SK-N-SH treated with all-trans-retinoic acid at 6 μM for 48 hours (cell line): Measurements from ENCODE around the gene TMEM132A.

ENCODE experiments used
- ATAC-seq: fragments of 200-7000 bp; cut with Tn5 transposase; 3 replicates; pipeline ENCODE4 v1.9.1; 2020; ENCODE audit warnings: mild to moderate bottlenecking, moderate library complexity
- ARNTL ChIP-seq: fragments of 450-650 bp; formaldehyde crosslinking; IDR thresholded peaks from 2 replicates; pipeline ENCODE4 v1.5.0; 2020; ENCODE audit warnings: low read depth, mild to moderate bottlenecking, moderate library complexity, borderline replicate concordance
- BACH2 ChIP-seq: fragments of 250-450 bp; sonication (Bioruptor Pico); IDR thresholded peaks from 2 replicates; pipeline ENCODE4 v1.9.0; 2021; ENCODE audit warnings: mild to moderate bottlenecking, borderline replicate concordance
- CSDC2 ChIP-seq: fragments of 250-450 bp; sonication (Bioruptor Pico); IDR thresholded peaks from 2 replicates; pipeline ENCODE4 v1.5.0; 2020; ENCODE audit warnings: mild to moderate bottlenecking, moderate library complexity
- ESRRG ChIP-seq: fragments of 250-450 bp; sonication (Bioruptor Pico); IDR thresholded peaks from 2 replicates; pipeline ENCODE4 v1.6.1; 2021; ENCODE audit warnings: mild to moderate bottlenecking
- GLIS3 ChIP-seq: fragments of 250-450 bp; sonication (Bioruptor Pico); IDR thresholded peaks from 2 replicates; pipeline ENCODE4 v1.5.0; 2020; ENCODE audit warnings: mild to moderate bottlenecking, moderate library complexity
- ISL1 ChIP-seq: fragments of 250-450 bp; sonication (Bioruptor Pico); IDR thresholded peaks from 2 replicates; pipeline ENCODE4 v2.1.2; 2022; ENCODE audit warnings: mild to moderate bottlenecking, moderate library complexity
- OSR1 ChIP-seq: fragments of 250-450 bp; sonication (Bioruptor Pico); IDR thresholded peaks from 2 replicates; pipeline ENCODE4 v1.8.0; 2022; ENCODE audit warnings: moderate library complexity, mild to moderate bottlenecking, inconsistent platforms
- PPARA ChIP-seq: fragments of 250-450 bp; sonication (Bioruptor Pico); IDR thresholded peaks from 2 replicates; pipeline ENCODE4 v1.5.0; 2020; ENCODE audit warnings: mild to moderate bottlenecking, borderline replicate concordance
- SNAI2 ChIP-seq: fragments of 250-450 bp; sonication (Bioruptor Pico); IDR thresholded peaks from 2 replicates; pipeline ENCODE4 v1.5.0; 2020; ENCODE audit warnings: mild to moderate bottlenecking, moderate library complexity
- TCF4 ChIP-seq: fragments of 250-450 bp; sonication (Bioruptor Pico); IDR thresholded peaks from 2 replicates; pipeline ENCODE4 v1.8.0; 2021; ENCODE audit warnings: mild to moderate bottlenecking, moderate library complexity, borderline replicate concordance
- TOX ChIP-seq: fragments of 250-450 bp; sonication (Bioruptor Pico); IDR thresholded peaks from 2 replicates; pipeline ENCODE4 v1.8.0; 2021; ENCODE audit warnings: mild to moderate bottlenecking, moderate library complexity, borderline replicate concordance
- ZC3H10 ChIP-seq: fragments of 250-450 bp; sonication (Bioruptor Pico); IDR thresholded peaks from 2 replicates; pipeline ENCODE4 v1.5.1; 2021; ENCODE audit warnings: mild to moderate bottlenecking, moderate library complexity
- ZFP3 ChIP-seq: fragments of 250-450 bp; sonication (Bioruptor Pico); IDR thresholded peaks from 2 replicates; pipeline ENCODE4 v1.5.0; 2020; ENCODE audit warnings: mild to moderate bottlenecking, moderate library complexity
- ZFP30 ChIP-seq: fragments of 450-650 bp; formaldehyde crosslinking; IDR thresholded peaks from 2 replicates; pipeline ENCODE4 v1.5.0; 2022; ENCODE audit warnings: mild to moderate bottlenecking, moderate library complexity
- ZNF565 ChIP-seq: fragments of 450-650 bp; formaldehyde crosslinking; conservative IDR thresholded peaks from 2 replicates; pipeline ENCODE4 v1.5.0; 2020; ENCODE audit warnings: low read depth, mild to moderate bottlenecking, moderate library complexity
- ZNF70 ChIP-seq: fragments of 450-650 bp; formaldehyde crosslinking; IDR thresholded peaks from 2 replicates; pipeline ENCODE4 v1.5.0; 2020; ENCODE audit warnings: mild to moderate bottlenecking, moderate library complexity
- ZNF8 ChIP-seq: fragments of 450-650 bp; formaldehyde crosslinking; IDR thresholded peaks from 2 replicates; pipeline ENCODE4 v1.5.0; 2020; ENCODE audit warnings: mild to moderate bottlenecking, moderate library complexity
- TF ChIP-seq, protein P1 (sequence below): fragments of 250-450 bp; sonication (Bioruptor Pico); IDR thresholded peaks from 2 replicates; pipeline ENCODE4 v1.5.1; 2021; ENCODE audit warnings: mild to moderate bottlenecking, moderate library complexity
- TF ChIP-seq, protein P2 (sequence below): fragments of 250-450 bp; sonication (Bioruptor Pico); IDR thresholded peaks from 2 replicates; pipeline ENCODE4 v1.5.0; 2020; ENCODE audit warnings: mild to moderate bottlenecking, moderate library complexity
- TF ChIP-seq, protein P3 (sequence below): fragments of 250-450 bp; sonication (Bioruptor Pico); IDR thresholded peaks from 2 replicates; pipeline ENCODE4 v1.8.0; 2020; ENCODE audit warnings: mild to moderate bottlenecking, moderate library complexity, borderline replicate concordance
- TF ChIP-seq, protein P4 (sequence below): fragments of 250-450 bp; sonication (Bioruptor Pico); IDR thresholded peaks from 2 replicates; pipeline ENCODE4 v1.8.0; 2021; ENCODE audit warnings: low read depth, mild to moderate bottlenecking, moderate library complexity, borderline replicate concordance

The TMEM132A gene

DNA sequence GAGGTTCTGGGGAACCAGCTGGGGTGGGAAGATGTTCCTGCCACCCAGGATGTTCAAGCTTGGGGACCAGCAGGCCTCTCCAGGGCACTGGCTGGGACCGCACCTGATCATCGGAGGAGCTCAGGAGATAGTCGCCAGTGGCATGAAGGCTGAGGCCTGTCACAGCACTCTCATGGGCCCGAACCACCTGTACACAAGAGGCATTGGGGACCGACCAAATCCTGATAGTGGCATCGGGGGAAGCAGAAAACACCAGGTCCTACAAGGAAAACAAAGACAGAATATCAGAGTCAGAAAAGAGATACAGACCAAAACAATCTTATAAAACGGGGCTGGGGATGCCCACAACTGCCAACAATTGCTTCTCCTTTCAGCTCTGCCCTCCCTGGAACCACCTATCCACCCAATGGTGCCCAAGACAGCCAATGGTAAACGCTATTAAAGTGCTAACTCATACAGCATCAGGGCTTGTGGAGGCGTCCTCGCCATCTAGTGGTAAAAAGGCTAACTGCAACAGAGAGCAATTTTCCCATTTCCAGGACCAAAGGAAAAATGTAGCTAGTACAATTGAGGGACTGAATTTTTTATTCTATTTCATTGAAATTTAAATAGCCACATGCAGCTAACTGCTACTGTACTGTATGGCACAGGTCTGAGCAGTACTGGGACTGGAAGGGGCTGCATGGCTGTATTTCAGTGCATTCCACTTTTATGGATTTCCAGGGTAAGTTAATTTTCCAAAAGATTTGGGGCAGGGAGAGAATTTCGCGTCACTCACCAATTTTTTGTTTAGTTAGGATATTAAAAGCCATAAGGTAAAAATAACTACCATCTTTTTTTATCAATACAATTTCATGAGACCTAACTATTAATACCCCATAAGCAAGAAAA lies 25.0 kb upstream of the TMEM132A start:
- TF ChIP-seq, protein P1, sequence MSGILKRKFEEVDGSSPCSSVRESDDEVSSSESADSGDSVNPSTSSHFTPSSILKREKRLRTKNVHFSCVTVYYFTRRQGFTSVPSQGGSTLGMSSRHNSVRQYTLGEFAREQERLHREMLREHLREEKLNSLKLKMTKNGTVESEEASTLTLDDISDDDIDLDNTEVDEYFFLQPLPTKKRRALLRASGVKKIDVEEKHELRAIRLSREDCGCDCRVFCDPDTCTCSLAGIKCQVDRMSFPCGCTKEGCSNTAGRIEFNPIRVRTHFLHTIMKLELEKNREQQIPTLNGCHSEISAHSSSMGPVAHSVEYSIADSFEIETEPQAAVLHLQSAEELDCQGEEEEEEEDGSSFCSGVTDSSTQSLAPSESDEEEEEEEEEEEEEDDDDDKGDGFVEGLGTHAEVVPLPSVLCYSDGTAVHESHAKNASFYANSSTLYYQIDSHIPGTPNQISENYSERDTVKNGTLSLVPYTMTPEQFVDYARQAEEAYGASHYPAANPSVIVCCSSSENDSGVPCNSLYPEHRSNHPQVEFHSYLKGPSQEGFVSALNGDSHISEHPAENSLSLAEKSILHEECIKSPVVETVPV (CRISPR knock-in tag) = no peak
- TF ChIP-seq TCF4 (CRISPR knock-in tag) (no peak), ISL1 (CRISPR knock-in tag) (no peak), ESRRG (CRISPR knock-in tag) (no peak), ZNF8 (CRISPR knock-in tag) (no peak), BACH2 (CRISPR knock-in tag) (no peak), ZFP3 (CRISPR knock-in tag) (no peak), PPARA (no peak), OSR1 (CRISPR knock-in tag) (no peak), CSDC2 (CRISPR knock-in tag) (no peak), SNAI2 (CRISPR knock-in tag) (no peak), ARNTL (CRISPR knock-in tag) (no peak), ZC3H10 (CRISPR knock-in tag) (no peak), ZFP30 (CRISPR knock-in tag) (no peak)
- TF ChIP-seq, protein P2, sequence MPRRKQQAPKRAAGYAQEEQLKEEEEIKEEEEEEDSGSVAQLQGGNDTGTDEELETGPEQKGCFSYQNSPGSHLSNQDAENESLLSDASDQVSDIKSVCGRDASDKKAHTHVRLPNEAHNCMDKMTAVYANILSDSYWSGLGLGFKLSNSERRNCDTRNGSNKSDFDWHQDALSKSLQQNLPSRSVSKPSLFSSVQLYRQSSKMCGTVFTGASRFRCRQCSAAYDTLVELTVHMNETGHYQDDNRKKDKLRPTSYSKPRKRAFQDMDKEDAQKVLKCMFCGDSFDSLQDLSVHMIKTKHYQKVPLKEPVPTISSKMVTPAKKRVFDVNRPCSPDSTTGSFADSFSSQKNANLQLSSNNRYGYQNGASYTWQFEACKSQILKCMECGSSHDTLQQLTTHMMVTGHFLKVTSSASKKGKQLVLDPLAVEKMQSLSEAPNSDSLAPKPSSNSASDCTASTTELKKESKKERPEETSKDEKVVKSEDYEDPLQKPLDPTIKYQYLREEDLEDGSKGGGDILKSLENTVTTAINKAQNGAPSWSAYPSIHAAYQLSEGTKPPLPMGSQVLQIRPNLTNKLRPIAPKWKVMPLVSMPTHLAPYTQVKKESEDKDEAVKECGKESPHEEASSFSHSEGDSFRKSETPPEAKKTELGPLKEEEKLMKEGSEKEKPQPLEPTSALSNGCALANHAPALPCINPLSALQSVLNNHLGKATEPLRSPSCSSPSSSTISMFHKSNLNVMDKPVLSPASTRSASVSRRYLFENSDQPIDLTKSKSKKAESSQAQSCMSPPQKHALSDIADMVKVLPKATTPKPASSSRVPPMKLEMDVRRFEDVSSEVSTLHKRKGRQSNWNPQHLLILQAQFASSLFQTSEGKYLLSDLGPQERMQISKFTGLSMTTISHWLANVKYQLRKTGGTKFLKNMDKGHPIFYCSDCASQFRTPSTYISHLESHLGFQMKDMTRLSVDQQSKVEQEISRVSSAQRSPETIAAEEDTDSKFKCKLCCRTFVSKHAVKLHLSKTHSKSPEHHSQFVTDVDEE = no peak
- TF ChIP-seq, protein P3, sequence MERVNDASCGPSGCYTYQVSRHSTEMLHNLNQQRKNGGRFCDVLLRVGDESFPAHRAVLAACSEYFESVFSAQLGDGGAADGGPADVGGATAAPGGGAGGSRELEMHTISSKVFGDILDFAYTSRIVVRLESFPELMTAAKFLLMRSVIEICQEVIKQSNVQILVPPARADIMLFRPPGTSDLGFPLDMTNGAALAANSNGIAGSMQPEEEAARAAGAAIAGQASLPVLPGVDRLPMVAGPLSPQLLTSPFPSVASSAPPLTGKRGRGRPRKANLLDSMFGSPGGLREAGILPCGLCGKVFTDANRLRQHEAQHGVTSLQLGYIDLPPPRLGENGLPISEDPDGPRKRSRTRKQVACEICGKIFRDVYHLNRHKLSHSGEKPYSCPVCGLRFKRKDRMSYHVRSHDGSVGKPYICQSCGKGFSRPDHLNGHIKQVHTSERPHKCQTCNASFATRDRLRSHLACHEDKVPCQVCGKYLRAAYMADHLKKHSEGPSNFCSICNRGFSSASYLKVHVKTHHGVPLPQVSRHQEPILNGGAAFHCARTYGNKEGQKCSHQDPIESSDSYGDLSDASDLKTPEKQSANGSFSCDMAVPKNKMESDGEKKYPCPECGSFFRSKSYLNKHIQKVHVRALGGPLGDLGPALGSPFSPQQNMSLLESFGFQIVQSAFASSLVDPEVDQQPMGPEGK (CRISPR knock-in tag) = no peak
- TF ChIP-seq, all 23 proteins: peak for 0
- ATAC-seq = peak; percentile 94

DNA sequence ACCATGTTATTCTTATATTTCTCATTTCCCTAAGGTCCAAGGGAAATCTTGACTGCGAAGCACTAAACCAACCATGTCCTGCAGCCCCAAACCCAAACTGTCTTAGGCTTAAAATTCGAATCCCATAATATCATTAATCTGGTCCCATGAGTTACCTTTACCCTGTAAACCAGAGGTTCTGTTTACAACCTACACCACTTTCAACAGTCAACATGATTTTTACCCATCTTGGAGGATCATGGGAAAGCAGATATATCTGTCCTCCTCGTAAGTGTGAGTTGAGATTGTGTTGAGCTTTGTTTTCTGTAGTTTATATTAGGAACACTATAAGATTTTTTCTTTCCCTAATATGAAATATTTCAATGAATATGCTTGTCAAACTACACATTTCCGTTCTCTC lies 24.3 kb upstream of the TMEM132A start:
- TF ChIP-seq ZFP30 (CRISPR knock-in tag) (no peak), ARNTL (CRISPR knock-in tag) (no peak), PPARA (no peak), TCF4 (CRISPR knock-in tag) (no peak), OSR1 (CRISPR knock-in tag) (no peak), TOX (CRISPR knock-in tag) (no peak), ISL1 (CRISPR knock-in tag) (no peak), GLIS3 (no peak), BACH2 (CRISPR knock-in tag) (no peak), ZNF565 (CRISPR knock-in tag) (no peak), SNAI2 (CRISPR knock-in tag) (no peak), ESRRG (CRISPR knock-in tag) (no peak), ZFP3 (CRISPR knock-in tag) (no peak), ZC3H10 (CRISPR knock-in tag) (no peak), ZNF70 (CRISPR knock-in tag) (no peak)
- TF ChIP-seq, protein P4, sequence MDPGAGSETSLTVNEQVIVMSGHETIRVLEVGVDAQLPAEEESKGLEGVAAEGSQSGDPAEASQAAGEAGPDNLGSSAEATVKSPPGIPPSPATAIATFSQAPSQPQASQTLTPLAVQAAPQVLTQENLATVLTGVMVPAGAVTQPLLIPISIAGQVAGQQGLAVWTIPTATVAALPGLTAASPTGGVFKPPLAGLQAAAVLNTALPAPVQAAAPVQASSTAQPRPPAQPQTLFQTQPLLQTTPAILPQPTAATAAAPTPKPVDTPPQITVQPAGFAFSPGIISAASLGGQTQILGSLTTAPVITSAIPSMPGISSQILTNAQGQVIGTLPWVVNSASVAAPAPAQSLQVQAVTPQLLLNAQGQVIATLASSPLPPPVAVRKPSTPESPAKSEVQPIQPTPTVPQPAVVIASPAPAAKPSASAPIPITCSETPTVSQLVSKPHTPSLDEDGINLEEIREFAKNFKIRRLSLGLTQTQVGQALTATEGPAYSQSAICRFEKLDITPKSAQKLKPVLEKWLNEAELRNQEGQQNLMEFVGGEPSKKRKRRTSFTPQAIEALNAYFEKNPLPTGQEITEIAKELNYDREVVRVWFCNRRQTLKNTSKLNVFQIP = no peak
- TF ChIP-seq, protein P1 (CRISPR knock-in tag) = no peak
- TF ChIP-seq, protein P3 (CRISPR knock-in tag) = no peak
- TF ChIP-seq, all 23 proteins: peak for 0
- no peak for ATAC-seq
